HCT116 (cell line): ENCODE results near the gene FRMPD1. TPM values are rescaled to one million over a fixed set of nuclear protein-coding genes. Genes with fewer than 3 reads are reported as not detected.

Experiments used
- ATAC-seq: fragments of 200-7000 bp; cut with Tn5 transposase; 2 replicates; pipeline ENCODE4 v1.9.1; 2020; ENCODE audit warnings: mild to moderate bottlenecking, moderate library complexity
- BruUV-seq: library from RNA; stranded (reverse); fragments of 400-500 nt; replicated peaks from 2 replicates; lab custom pipeline; 2021; lab: Mats Ljungman, UMichigan
- CTCF ChIA-PET: fragments of 300-600 bp; sonication (Branson Sonifier 250); formaldehyde crosslinking; loops from one replicate; lab custom pipeline; 2021; ENCODE audit warnings: antibody characterized with exemption; lab: Charles Lee
- POLR2A ChIA-PET: fragments of 300-600, 350-600 bp; sonication (Branson Sonifier 250); formaldehyde crosslinking; loops from one replicate; lab custom pipeline; 2021; ENCODE audit warnings: antibody characterized with exemption; lab: Charles Lee
- RAD21 ChIA-PET, 2 experiments: fragments of 300-600 bp; sonication (Branson Sonifier 250); formaldehyde crosslinking; loops; one replicate each; lab custom pipeline; 2023; ENCODE audit warnings: low total read pairs in 2 of 2; ENCODE audit not compliant: uncharacterized antibody in 2 of 2, unreplicated experiment in 2 of 2, low non-redundant PET in 1 of 2; lab: Charles Lee
- DNase-seq: peaks from one replicate; pipeline ENCODE4 v3.0.0-alpha.2; 2010; ENCODE audit warnings: low read depth, low spot score
- H2AFZ ChIP-seq: fragments of 200-600 bp; shearing (Covaris generic), sonication (generic); 2 replicates; pipeline ENCODE4 v1.6.1; 2017; ENCODE audit warnings: low read depth, mixed run types, mixed read lengths, antibody characterized with exemption, low read length; ENCODE audit not compliant: poor library complexity, severe bottlenecking
- H3K27ac ChIP-seq: 2 replicates; pipeline ENCODE4 v1.5.1; 2012; ENCODE audit warnings: low read depth, low read length
- H3K27me3 ChIP-seq: fragments of 200-600 bp; sonication (generic); 2 replicates; pipeline ENCODE4 v1.6.1; 2016; ENCODE audit warnings: mixed run types, low read length, mixed read lengths; ENCODE audit not compliant: insufficient read depth
- H3K36me3 ChIP-seq, 2 experiments: fragments of 200-500 bp in 1 of 2; fragments of 200-600 bp in 1 of 2; sonication (Bioruptor generic) in 1 of 2; sonication (generic) in 1 of 2; 2 replicates each; pipeline versions ENCODE4 v1.5.1 to v1.6.1; 2014 to 2016; ENCODE audit warnings: low read length in 2 of 2, inconsistent platforms in 1 of 2, mixed read lengths in 1 of 2, mixed run types in 1 of 2; ENCODE audit not compliant: insufficient read depth in 2 of 2, control insufficient read depth in 1 of 2
- H3K4me1 ChIP-seq, 2 experiments: fragments of 200-600 bp in 1 of 2; sonication (generic) in 1 of 2; 2 replicates each; pipeline versions ENCODE4 v1.5.1 to v1.6.1; 2012 to 2017; ENCODE audit warnings: low read length in 2 of 2, inconsistent platforms in 1 of 2, mild to moderate bottlenecking in 1 of 2, mixed read lengths in 1 of 2, mixed run types in 1 of 2, moderate library complexity in 1 of 2; ENCODE audit not compliant: insufficient read depth in 2 of 2, control insufficient read depth in 1 of 2
- H3K4me2 ChIP-seq: fragments of 200-600 bp; sonication (generic); 2 replicates; pipeline ENCODE4 v1.6.1; 2017; ENCODE audit warnings: mixed run types, low read length, mixed read lengths
- H3K4me3 ChIP-seq, 2 experiments: fragments of 200-600 bp in 1 of 2; sonication (generic) in 1 of 2; replicated peaks in 1 of 2; 2 replicates each; pipeline ENCODE4 v1.5.1; 2011 to 2016; ENCODE audit warnings: low read length in 2 of 2, control low read depth in 1 of 2, low read depth in 1 of 2, mild to moderate bottlenecking in 1 of 2, mixed read lengths in 1 of 2, mixed run types in 1 of 2
- H3K79me2 ChIP-seq: fragments of 200-600 bp; sonication (generic); 2 replicates; pipeline ENCODE4 v1.6.1; 2017; ENCODE audit warnings: mild to moderate bottlenecking, mixed run types, low read length, moderate library complexity, mixed read lengths; ENCODE audit not compliant: insufficient read depth
- H3K9ac ChIP-seq: fragments of 200-600 bp; sonication (generic); 2 replicates; pipeline ENCODE4 v1.6.1; 2016; ENCODE audit warnings: low read length, mixed read lengths
- H3K9me2 ChIP-seq: fragments of 200-600 bp; sonication (generic), shearing (Covaris generic); 2 replicates; pipeline ENCODE4 v1.6.1; 2017; ENCODE audit warnings: mixed run types, mild to moderate bottlenecking, moderate library complexity; ENCODE audit not compliant: insufficient read depth
- H3K9me3 ChIP-seq, 2 experiments: fragments of 200-500 bp in 1 of 2; fragments of 200-600 bp in 1 of 2; sonication (Bioruptor generic) in 1 of 2; sonication (generic) in 1 of 2; 2 replicates each; pipeline ENCODE4 v1.6.1; 2014 to 2017; ENCODE audit warnings: low read length in 2 of 2, mixed read lengths in 2 of 2, inconsistent platforms in 1 of 2, low read depth in 1 of 2, mild to moderate bottlenecking in 1 of 2, mixed run types in 1 of 2, moderate library complexity in 1 of 2; ENCODE audit not compliant: control insufficient read depth in 1 of 2, insufficient read depth in 1 of 2
- H4K20me1 ChIP-seq: fragments of 200-600 bp; sonication (generic), shearing (Covaris generic); 2 replicates; pipeline ENCODE4 v1.6.1; 2017; ENCODE audit warnings: mixed run types, mild to moderate bottlenecking, moderate library complexity; ENCODE audit not compliant: insufficient read depth
- CBX3 ChIP-seq: IDR thresholded peaks from 2 replicates; pipeline ENCODE4 v1.6.1; 2012; ENCODE audit warnings: low read depth
- EGR1 ChIP-seq: IDR thresholded peaks from 2 replicates; pipeline ENCODE4 v1.6.1; 2012; ENCODE audit warnings: low read depth
- EZH2 ChIP-seq: fragments of 200-600 bp; sonication (generic); IDR thresholded peaks from 2 replicates; pipeline ENCODE4 v1.6.1; 2017; ENCODE audit warnings: antibody characterized with exemption, mixed run types
- EZH2phosphoT487 ChIP-seq: fragments of 200-600 bp; IDR thresholded peaks from 2 replicates; pipeline ENCODE4 v1.6.1; 2018; ENCODE audit warnings: antibody characterized with exemption, borderline replicate concordance
- JUND ChIP-seq: IDR thresholded peaks from 2 replicates; pipeline ENCODE4 v1.6.1; 2012
- POLR2AphosphoS5 ChIP-seq: IDR thresholded peaks from 2 replicates; pipeline ENCODE4 v1.6.1; 2011; ENCODE audit warnings: mild to moderate bottlenecking, low read depth, low read length, moderate library complexity
- SIN3A ChIP-seq: IDR thresholded peaks from 2 replicates; pipeline ENCODE4 v1.6.1; 2012; ENCODE audit warnings: low read depth
- SRF ChIP-seq: IDR thresholded peaks from 2 replicates; pipeline ENCODE4 v1.6.1; 2012; ENCODE audit warnings: low read depth
- TCF7L2 ChIP-seq: IDR thresholded peaks from 2 replicates; pipeline ENCODE4 v1.7.0; 2011; ENCODE audit warnings: borderline replicate concordance, inconsistent platforms; ENCODE audit not compliant: insufficient read depth, insufficient read length; ENCODE audit errors: extremely low read depth
- ZBTB33 ChIP-seq: IDR thresholded peaks from 2 replicates; pipeline ENCODE4 v1.6.1; 2011; ENCODE audit warnings: mild to moderate bottlenecking, low read length, moderate library complexity; ENCODE audit not compliant: insufficient replicate concordance; ENCODE audit errors: extremely low read depth
- ZFX ChIP-seq: fragments of 450-650 bp; IDR thresholded peaks from 2 replicates; pipeline ENCODE4 v1.6.1; 2017
- intact Hi-C: fragments of 100-400 bp; cut with micrococcal nuclease; formaldehyde crosslinking; loops from 2 replicates; pipeline ENCODE4 v1.10.0; 2022
- total RNA-seq: library from RNA; stranded (reverse); gene quantifications from one replicate; pipeline ENCODE4 v1.2.1, GENCODE V29; 2021; ENCODE audit not compliant: unreplicated experiment
- TF ChIP-seq, protein P1 (sequence below), 3 experiments: fragments of 200-600 bp in 1 of 3; sonication (generic) in 1 of 3; IDR thresholded peaks in 2 of 3; conservative IDR thresholded peaks in 1 of 3; 2 replicates each; pipeline ENCODE4 v1.5.1; 2012 to 2017; ENCODE audit warnings: low read depth in 2 of 3, low read length in 2 of 3, antibody characterized with exemption in 1 of 3, borderline replicate concordance in 1 of 3, control low read depth in 1 of 3, mild to moderate bottlenecking in 1 of 3, mixed read lengths in 1 of 3, mixed run types in 1 of 3, moderate library complexity in 1 of 3; ENCODE audit not compliant: insufficient read depth in 1 of 3

The FRMPD1 gene
- total RNA-seq, 1 experiment from 2014 or later: 0.52 TPM

DNA sequence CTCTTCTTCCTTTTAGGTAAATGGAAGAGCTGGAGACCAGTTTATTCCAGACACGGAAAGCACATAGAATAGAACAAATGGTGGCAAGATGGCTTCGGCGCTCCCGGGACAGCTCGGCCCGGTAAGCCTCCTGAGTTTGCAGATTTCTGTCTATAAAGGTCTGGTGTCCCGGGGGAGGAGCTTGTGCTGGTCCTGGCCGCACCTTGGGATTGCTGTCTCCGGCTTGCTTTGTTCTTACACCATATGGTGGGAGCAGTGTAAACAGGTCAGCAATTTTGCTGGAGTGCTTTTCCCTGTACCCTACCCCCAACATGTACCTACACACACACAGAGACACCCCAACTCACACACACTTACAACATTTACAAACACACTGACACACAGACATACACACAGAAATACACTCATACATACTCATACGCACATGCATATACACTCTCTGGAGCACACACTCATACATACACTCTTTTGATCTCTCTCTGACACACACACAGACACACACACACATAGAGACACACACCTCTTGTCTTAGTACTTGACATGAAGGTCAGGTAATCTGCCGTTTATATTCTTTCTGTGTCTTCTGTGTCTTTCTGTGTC, 42.0 kb downstream of the FRMPD1 start (continued):
- TF ChIP-seq, protein P1, sequence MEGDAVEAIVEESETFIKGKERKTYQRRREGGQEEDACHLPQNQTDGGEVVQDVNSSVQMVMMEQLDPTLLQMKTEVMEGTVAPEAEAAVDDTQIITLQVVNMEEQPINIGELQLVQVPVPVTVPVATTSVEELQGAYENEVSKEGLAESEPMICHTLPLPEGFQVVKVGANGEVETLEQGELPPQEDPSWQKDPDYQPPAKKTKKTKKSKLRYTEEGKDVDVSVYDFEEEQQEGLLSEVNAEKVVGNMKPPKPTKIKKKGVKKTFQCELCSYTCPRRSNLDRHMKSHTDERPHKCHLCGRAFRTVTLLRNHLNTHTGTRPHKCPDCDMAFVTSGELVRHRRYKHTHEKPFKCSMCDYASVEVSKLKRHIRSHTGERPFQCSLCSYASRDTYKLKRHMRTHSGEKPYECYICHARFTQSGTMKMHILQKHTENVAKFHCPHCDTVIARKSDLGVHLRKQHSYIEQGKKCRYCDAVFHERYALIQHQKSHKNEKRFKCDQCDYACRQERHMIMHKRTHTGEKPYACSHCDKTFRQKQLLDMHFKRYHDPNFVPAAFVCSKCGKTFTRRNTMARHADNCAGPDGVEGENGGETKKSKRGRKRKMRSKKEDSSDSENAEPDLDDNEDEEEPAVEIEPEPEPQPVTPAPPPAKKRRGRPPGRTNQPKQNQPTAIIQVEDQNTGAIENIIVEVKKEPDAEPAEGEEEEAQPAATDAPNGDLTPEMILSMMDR (IDR thresholded peaks at IDR 0.05 in 2 of 3, conservative IDR thresholded peaks at IDR 0.05 in 1 of 3; ENCODE audit: borderline replicate concordance in 1 of 3, insufficient read depth in 1 of 3, low read depth in 2 of 3, low read length in 2 of 3): no peak
- no peak for TF ChIP-seq SRF

DNA sequence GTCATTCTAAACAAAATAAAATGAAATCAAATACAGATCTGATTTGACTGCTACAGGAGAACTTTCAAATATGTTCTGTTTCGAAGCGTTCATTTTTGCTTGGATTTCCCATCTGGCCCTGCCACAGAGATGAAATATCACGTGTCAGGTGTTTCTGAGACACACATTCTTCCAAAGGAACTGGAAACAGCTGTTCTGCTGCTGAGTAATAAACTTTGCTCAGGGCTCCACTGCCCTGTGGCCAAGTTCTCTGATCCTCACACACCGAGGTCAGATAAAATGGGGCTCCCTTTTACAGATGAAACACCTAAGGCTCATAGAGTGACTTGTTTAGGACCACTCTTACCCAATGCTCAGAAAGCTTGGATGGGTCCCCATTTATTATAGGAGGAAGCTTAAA, 42.5 kb downstream of the FRMPD1 start:
- Histone ChIP-seq H2AFZ (no peak overlapping the region), H3K9me3 (no peaks in the 10 kb centered on the region), H3K36me3 (no peaks in the 10 kb centered on the region), H3K27me3 (peaks cover 12% of the 10 kb centered on the region), H3K27ac (no peak overlapping the region), H3K9ac (no peak overlapping the region), H3K4me2 (no peak overlapping the region), H3K4me1 (no peaks in the 10 kb centered on the region), H3K9me2 (no peaks in the 10 kb centered on the region), H3K4me3 (no peak overlapping the region), H3K79me2 (no peaks in the 10 kb centered on the region), H4K20me1 (no peaks in the 10 kb centered on the region)
- no TSS peak for BruUV-seq
- intact Hi-C loops: no loop called here
- ATAC-seq: no peak
- no peak for DNase-seq
- CTCF ChIA-PET: no interaction called here
- RAD21 ChIA-PET: no interaction called here
- TF ChIP-seq SIN3A (no peak), ZFX (no peak), EGR1 (no peak), POLR2AphosphoS5 (no peak), JUND (no peak), CBX3 (no peak), EZH2 (no peak), TCF7L2 (no peak), ZBTB33 (no peak), EZH2phosphoT487 (no peak)
- POLR2A ChIA-PET: no interaction called here
